Measurements from ENCODE around the gene PIEZO2. TPM values are rescaled to one million over a fixed set of nuclear protein-coding genes. Genes with fewer than 3 reads are reported as not detected.

Gene PIEZO2
- polyA plus RNA-seq, 1 experiment: 4.6 TPM

- no peak for TF ChIP-seq CTCF (IDR thresholded peaks at IDR 0.05; ENCODE audit: insufficient read depth, low read depth, low read length)
- ChIA-PET CTCF (no interaction called here), POLR2A (no interaction called here)
- Histone ChIP-seq H3K27me3 (ENCODE audit: control insufficient read depth, insufficient read depth, low read length) (no peaks in the 10 kb centered on the region), H3K36me3 (ENCODE audit: control insufficient read depth, insufficient read depth, low read length) (no peaks in the 10 kb centered on the region), H3K4me3 (ENCODE audit: low read depth, low read length) (no peak overlapping the region)
- no peak for DNase-seq (ENCODE audit: low read depth)
Observed at GRCh38 chr18:10707294-10707693, 442.1 kb downstream of the PIEZO2 start.

GRCh38 chr18:10705786-10706185, 443.6 kb downstream of the PIEZO2 start:
- Histone ChIP-seq H3K4me3 (ENCODE audit: low read depth, low read length) (no peak overlapping the region), H3K27me3 (ENCODE audit: control insufficient read depth, insufficient read depth, low read length) (no peaks in the 10 kb centered on the region), H3K36me3 (ENCODE audit: control insufficient read depth, insufficient read depth, low read length) (no peaks in the 10 kb centered on the region)
- no peak for DNase-seq (ENCODE audit: low read depth)
- ChIA-PET POLR2A (no interaction called here), CTCF (no interaction called here)
- TF ChIP-seq CTCF (IDR thresholded peaks at IDR 0.05; ENCODE audit: insufficient read depth, low read depth, low read length): no peak

GRCh38 chr18:10705291-10705690, 444.1 kb downstream of the PIEZO2 start:
- DNase-seq (ENCODE audit: low read depth): no peak
- Histone ChIP-seq H3K27me3 (ENCODE audit: control insufficient read depth, insufficient read depth, low read length) (no peaks in the 10 kb centered on the region), H3K36me3 (ENCODE audit: control insufficient read depth, insufficient read depth, low read length) (no peaks in the 10 kb centered on the region), H3K4me3 (ENCODE audit: low read depth, low read length) (no peak overlapping the region)
- TF ChIP-seq CTCF (IDR thresholded peaks at IDR 0.05; ENCODE audit: insufficient read depth, low read depth, low read length): no peak
- POLR2A ChIA-PET: no interaction called here
- CTCF ChIA-PET: no interaction called here

GRCh38 chr18:10702206-10702605, 447.2 kb downstream of the PIEZO2 start:
- Histone ChIP-seq H3K4me3 (ENCODE audit: low read depth, low read length) (no peak overlapping the region), H3K36me3 (ENCODE audit: control insufficient read depth, insufficient read depth, low read length) (no peaks in the 10 kb centered on the region), H3K27me3 (ENCODE audit: control insufficient read depth, insufficient read depth, low read length) (no peaks in the 10 kb centered on the region)
- ChIA-PET POLR2A (no interaction called here), CTCF (no interaction called here)
- DNase-seq (ENCODE audit: low read depth): no peak
- no peak for TF ChIP-seq CTCF (IDR thresholded peaks at IDR 0.05; ENCODE audit: insufficient read depth, low read depth, low read length)

GRCh38 chr18:10690366-10690765, 459.0 kb downstream of the PIEZO2 start:
- Histone ChIP-seq H3K27me3 (ENCODE audit: control insufficient read depth, insufficient read depth, low read length) (peaks cover 2% of the 10 kb centered on the region; the same call in 1 of the 2 replicates), H3K4me3 (ENCODE audit: low read depth, low read length) (no peak overlapping the region), H3K36me3 (ENCODE audit: control insufficient read depth, insufficient read depth, low read length) (no peaks in the 10 kb centered on the region)
- CTCF ChIA-PET: no interaction called here
- DNase-seq (ENCODE audit: low read depth): no peak
- TF ChIP-seq CTCF (IDR thresholded peaks at IDR 0.05; ENCODE audit: insufficient read depth, low read depth, low read length): no peak
- POLR2A ChIA-PET: no interaction called here

Data from BJ (cell line).